BJ (cell line): Measurements from ENCODE around the gene SRRM5. TPM values are rescaled to one million over a fixed set of nuclear protein-coding genes. Genes with fewer than 3 reads are reported as not detected.
A peak's percentile ranks its signal among the peaks of the same experiment; 100 is the strongest.

Experiments used
- CTCF ChIA-PET: fragments of 350-600 bp; formaldehyde crosslinking; extraction: SDS; loops from one replicate; lab custom pipeline; 2021; ENCODE audit warnings: antibody characterized with exemption, inconsistent platforms; lab: Yijun Ruan, JAX
- POLR2A ChIA-PET: fragments of 300-600 bp; sonication (Branson Sonifier 250); formaldehyde crosslinking; extraction: SDS; loops from one replicate; lab custom pipeline; 2021; ENCODE audit warnings: antibody characterized with exemption; lab: Charles Lee
- DNase-seq: peaks from one replicate; pipeline ENCODE4 v3.0.0-alpha.2; 2011; ENCODE audit warnings: low read depth
- H3K27me3 ChIP-seq: 2 replicates; pipeline ENCODE4 v1.6.0; 2011; ENCODE audit warnings: low read length; ENCODE audit not compliant: control insufficient read depth, insufficient read depth
- H3K36me3 ChIP-seq: 2 replicates; pipeline ENCODE4 v1.5.1; 2011; ENCODE audit warnings: low read length; ENCODE audit not compliant: control insufficient read depth, insufficient read depth
- H3K4me3 ChIP-seq: 2 replicates; pipeline ENCODE4 v1.5.1; 2011; ENCODE audit warnings: low read depth, mild to moderate bottlenecking, control low read depth, low read length
- polyA plus RNA-seq: library from polyadenylated mRNA; depleted of rRNA; stranded (reverse); fragments of >200 nt; gene quantifications from 2 replicates; pipeline ENCODE4 v1.2.3, GENCODE V29; 2011
- TF ChIP-seq, protein P1 (sequence below): IDR thresholded peaks from 2 replicates; pipeline ENCODE4 v1.5.1; 2011; ENCODE audit warnings: low read depth, mild to moderate bottlenecking, control low read depth, inconsistent platforms, low read length, moderate library complexity; ENCODE audit not compliant: insufficient read depth

Gene SRRM5
- polyA plus RNA-seq, 1 experiment, result 0.04 TPM

DNA sequence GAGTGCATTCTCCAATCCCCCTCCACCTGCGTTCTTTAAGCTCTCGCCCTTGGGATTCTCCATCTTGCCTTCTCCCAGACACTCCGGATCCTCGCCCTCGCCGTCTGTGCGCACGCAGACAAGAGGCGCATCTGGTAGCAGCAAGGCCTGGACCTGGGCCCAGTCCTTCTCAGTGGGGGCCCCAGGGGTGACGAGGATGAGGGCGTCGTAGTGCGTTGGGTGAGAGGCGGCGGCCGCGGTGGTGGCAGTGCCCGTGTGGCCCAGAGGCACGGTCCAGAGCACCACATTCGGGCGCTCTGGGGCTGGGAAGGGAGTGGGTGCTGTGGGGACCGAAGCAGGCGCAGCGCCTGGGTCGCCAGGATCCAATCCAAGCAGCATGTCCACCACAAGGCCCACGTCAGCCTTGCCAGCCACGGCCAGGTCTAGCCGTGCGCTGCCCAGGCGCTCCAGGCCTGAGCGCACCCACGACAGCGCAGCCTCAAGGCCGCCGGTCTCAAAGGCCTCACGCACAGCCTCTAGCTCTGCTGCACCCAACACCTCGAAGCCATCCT, 19.0 kb upstream of the SRRM5 start:
- ChIA-PET POLR2A (no interaction called here), CTCF (interaction anchor here (1.5 to 4.9 kb wide), 3 partner anchors 38 to 192 kb away, joined by 4 to 36 read pairs (median 12); no protein-coding TSS in a partner anchor)
- TF ChIP-seq, protein P1, sequence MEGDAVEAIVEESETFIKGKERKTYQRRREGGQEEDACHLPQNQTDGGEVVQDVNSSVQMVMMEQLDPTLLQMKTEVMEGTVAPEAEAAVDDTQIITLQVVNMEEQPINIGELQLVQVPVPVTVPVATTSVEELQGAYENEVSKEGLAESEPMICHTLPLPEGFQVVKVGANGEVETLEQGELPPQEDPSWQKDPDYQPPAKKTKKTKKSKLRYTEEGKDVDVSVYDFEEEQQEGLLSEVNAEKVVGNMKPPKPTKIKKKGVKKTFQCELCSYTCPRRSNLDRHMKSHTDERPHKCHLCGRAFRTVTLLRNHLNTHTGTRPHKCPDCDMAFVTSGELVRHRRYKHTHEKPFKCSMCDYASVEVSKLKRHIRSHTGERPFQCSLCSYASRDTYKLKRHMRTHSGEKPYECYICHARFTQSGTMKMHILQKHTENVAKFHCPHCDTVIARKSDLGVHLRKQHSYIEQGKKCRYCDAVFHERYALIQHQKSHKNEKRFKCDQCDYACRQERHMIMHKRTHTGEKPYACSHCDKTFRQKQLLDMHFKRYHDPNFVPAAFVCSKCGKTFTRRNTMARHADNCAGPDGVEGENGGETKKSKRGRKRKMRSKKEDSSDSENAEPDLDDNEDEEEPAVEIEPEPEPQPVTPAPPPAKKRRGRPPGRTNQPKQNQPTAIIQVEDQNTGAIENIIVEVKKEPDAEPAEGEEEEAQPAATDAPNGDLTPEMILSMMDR, result no peak
- no peak overlapping the region for H3K4me3 ChIP-seq
- H3K36me3 ChIP-seq, result peaks cover 20% of the 10 kb centered on the region
- no peaks in the 10 kb centered on the region for H3K27me3 ChIP-seq
- DNase-seq, result no peak

DNA sequence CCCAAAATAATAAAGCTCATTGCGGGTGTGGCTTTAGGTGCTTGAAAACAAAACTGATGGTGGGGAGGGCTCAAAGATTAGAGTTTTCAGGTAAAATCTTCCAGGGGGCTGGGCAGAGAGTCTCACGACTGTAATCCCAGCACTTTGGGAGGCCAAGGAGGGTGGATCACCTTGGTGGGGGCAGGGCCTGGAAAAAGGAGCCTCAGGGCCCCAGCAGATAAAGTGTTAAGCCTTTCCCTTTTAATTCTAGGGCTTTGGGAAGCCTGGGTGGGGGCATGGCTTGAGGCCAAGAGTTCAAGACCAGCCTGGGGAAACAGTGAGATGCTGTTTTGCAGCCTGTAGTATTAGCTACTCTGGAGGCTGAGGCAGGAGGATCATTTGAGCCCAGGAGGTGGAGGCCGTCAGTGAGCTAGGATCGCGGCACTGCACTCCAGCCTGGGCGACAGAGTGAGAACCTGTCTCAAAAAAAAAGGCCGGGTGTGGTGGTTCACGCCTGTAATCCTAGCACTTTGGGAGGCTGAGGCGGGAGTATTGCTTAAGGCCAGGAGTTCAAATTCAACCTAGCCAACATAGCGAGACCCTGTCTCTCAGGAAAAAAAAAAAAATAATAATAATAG, 17.7 kb upstream of the SRRM5 start:
- ChIA-PET POLR2A (interaction anchor here (0.6 kb wide), 1 partner anchor 74 kb away, joined by 4 read pairs; no protein-coding TSS in a partner anchor), CTCF (interaction anchor here (0.6 to 4.9 kb wide), 23 partner anchors 10 to 231 kb away, joined by 3 to 43 read pairs (median 4); partner anchors contain the start of genes ETHE1, XRCC1 and ZNF575)
- DNase-seq, result no peak
- Histone ChIP-seq H3K4me3 (peak overlapping the region; percentile 64), H3K36me3 (peaks cover 19% of the 10 kb centered on the region), H3K27me3 (no peaks in the 10 kb centered on the region)
- TF ChIP-seq, protein P1, result no peak

DNA sequence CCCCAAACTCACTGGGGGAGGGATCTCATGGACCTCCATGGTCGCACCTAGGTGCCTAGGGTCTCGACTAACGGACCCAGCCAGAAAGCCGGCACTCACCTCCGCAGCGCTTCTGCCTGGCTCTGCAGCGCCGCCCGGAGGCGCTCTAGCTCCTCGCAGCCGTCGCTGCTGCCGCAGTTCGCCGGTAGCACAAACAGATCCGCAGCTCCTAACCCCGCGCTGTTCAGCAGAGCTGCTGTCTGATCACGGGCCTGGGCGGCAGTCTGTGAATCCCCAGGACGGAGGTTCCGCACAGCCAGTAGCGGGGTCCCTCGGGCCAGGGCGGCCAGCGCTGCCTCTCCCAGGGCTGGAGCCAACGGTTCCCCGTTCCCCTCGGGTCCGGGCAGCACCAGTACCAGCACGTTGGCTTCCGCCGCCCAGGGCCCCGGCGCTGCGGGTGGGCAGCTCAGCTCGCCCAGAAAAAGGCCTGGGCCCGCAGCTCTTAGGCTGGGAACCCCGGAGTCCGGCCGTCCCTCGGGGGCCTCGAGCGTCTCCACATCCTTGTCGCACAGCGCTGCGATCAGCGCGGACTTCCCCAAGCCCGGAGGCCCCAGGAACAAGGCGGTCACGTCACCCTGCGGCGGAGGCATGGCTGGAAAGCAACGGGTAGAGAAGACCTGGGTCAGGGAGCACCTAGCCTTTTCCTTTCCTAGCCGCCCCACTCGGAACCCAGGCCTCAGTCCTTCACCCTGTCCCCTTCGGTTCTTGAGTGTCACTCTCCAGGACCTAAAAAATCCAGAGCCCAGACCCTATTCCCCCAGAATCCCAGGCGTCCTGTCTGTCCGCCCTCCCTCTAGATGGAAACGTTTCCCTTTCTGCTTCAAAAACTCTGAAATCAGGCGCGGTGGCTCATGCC, 16.9 kb upstream of the SRRM5 start:
- no peak for DNase-seq
- CTCF ChIA-PET, result interaction anchor here (0.6 to 4.9 kb wide), 24 partner anchors 11 to 230 kb away, joined by 3 to 43 read pairs (median 4); partner anchors contain the start of genes ETHE1, PLAUR, XRCC1 and ZNF575
- Histone ChIP-seq H3K27me3 (no peaks in the 10 kb centered on the region), H3K4me3 (peak overlapping the region; percentile 64), H3K36me3 (peaks cover 20% of the 10 kb centered on the region)
- TF ChIP-seq, protein P1, result peak; percentile 92
- POLR2A ChIA-PET, result no interaction called here

DNA sequence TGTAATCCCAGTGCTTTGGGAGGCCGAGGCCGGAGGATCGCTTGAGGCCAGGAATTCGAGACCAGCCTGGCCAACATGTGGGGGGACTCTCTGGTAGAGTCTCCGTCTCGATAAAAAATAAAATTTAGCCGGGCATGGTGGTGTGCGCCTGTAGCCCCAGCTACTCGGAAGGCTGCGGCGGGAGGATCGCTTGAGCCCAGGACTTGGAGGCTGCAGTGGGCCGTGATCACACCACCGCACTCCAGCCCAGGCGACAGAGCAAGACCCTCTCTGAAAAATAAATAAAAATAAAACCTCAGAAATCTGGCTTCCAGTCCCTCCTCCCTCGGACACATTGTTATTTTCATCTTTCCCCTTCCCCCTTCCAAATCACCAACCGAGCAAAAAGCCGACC, 16.3 kb upstream of the SRRM5 start:
- Histone ChIP-seq H3K4me3 (peak overlapping the region; percentile 64), H3K36me3 (peaks cover 19% of the 10 kb centered on the region), H3K27me3 (no peaks in the 10 kb centered on the region)
- POLR2A ChIA-PET, result interaction anchor here (0.7 kb wide), 1 partner anchor 67 kb away, joined by 3 read pairs; no protein-coding TSS in a partner anchor
- TF ChIP-seq, protein P1, result no peak
- CTCF ChIA-PET, result interaction anchor here (1.0 to 4.9 kb wide), 13 partner anchors 11 to 216 kb away, joined by 3 to 43 read pairs (median 7); partner anchors contain the start of genes ETHE1, PLAUR and ZNF575
- no peak for DNase-seq
